A673 (cell line): ENCODE results near the gene OR51A7. TPM values are rescaled to one million over a fixed set of nuclear protein-coding genes. Genes with fewer than 3 reads are reported as not detected.

Experiments
- BruUV-seq: library from RNA; stranded (reverse); fragments of 400-500 nt; replicated peaks from 2 replicates; lab custom pipeline; 2021; lab: Mats Ljungman, UMichigan
- CTCF ChIA-PET: fragments of 300-600 bp; sonication (Branson Sonifier 250); formaldehyde crosslinking; loops from one replicate; lab custom pipeline; 2022; ENCODE audit warnings: antibody characterized with exemption; lab: Charles Lee
- POLR2A ChIA-PET: fragments of 300-600 bp; sonication (Branson Sonifier 250); formaldehyde crosslinking; loops from one replicate; lab custom pipeline; 2022; ENCODE audit warnings: antibody characterized with exemption; ENCODE audit not compliant: low non-redundant PET; lab: Charles Lee
- DNase-seq: peaks from one replicate; pipeline ENCODE4 v3.0.0-alpha.2; 2015; ENCODE audit warnings: low spot score
- H3K27ac ChIP-seq: fragments of 200-600 bp; sonication (generic); 2 replicates; pipeline ENCODE4 v1.5.1; 2016; ENCODE audit warnings: mixed run types, low read depth, mild to moderate bottlenecking, mixed read lengths, antibody characterized with exemption, low read length; ENCODE audit not compliant: poor library complexity, severe bottlenecking
- H3K27me3 ChIP-seq: fragments of 200-600 bp; sonication (generic); replicated peaks from 2 replicates; pipeline ENCODE4 v1.6.1; 2017; ENCODE audit warnings: mixed run types, low read depth, mild to moderate bottlenecking, mixed read lengths, antibody characterized with exemption, low read length; ENCODE audit not compliant: insufficient read depth, poor library complexity
- H3K36me3 ChIP-seq: fragments of 200-600 bp; sonication (generic); 2 replicates; pipeline ENCODE4 v1.6.1; 2016; ENCODE audit warnings: mixed run types, mild to moderate bottlenecking, mixed read lengths, antibody characterized with exemption, low read length; ENCODE audit not compliant: insufficient read depth, poor library complexity, severe bottlenecking
- H3K4me1 ChIP-seq: fragments of 200-600 bp; sonication (generic); 2 replicates; pipeline ENCODE4 v1.6.1; 2017; ENCODE audit warnings: mixed run types, mild to moderate bottlenecking, mixed read lengths, antibody characterized with exemption, low read length; ENCODE audit not compliant: insufficient read depth, poor library complexity, severe bottlenecking
- H3K4me3 ChIP-seq: fragments of 200-600 bp; sonication (generic); 2 replicates; pipeline ENCODE4 v1.5.1; 2016; ENCODE audit warnings: low read depth, mixed run types, mild to moderate bottlenecking, mixed read lengths, low read length; ENCODE audit not compliant: poor library complexity, severe bottlenecking
- H3K9me3 ChIP-seq: fragments of 200-600 bp; sonication (generic); 2 replicates; pipeline ENCODE4 v1.6.1; 2016; ENCODE audit warnings: mixed run types, low read depth, mild to moderate bottlenecking, mixed read lengths, antibody characterized with exemption, low read length; ENCODE audit not compliant: poor library complexity, severe bottlenecking
- EZH2 ChIP-seq: fragments of 200-600 bp; sonication (generic); IDR thresholded peaks from 2 replicates; pipeline ENCODE4 v1.6.1; 2017; ENCODE audit warnings: borderline replicate concordance, low read depth, mild to moderate bottlenecking, mixed read lengths, antibody characterized with exemption, low read length; ENCODE audit not compliant: poor library complexity, severe bottlenecking
- intact Hi-C: fragments of 100-400 bp; cut with micrococcal nuclease; formaldehyde crosslinking; loops from one replicate; pipeline ENCODE4 v1.10.0; 2022; ENCODE audit not compliant: unreplicated experiment
- total RNA-seq: library from RNA; stranded (reverse); gene quantifications from 2 replicates; pipeline ENCODE4 v1.2.3, GENCODE V29; 2021
- TF ChIP-seq, protein P1 (sequence below): fragments of 300-800, 200-600 bp; sonication (generic); conservative IDR thresholded peaks from 2 replicates; pipeline ENCODE4 v1.5.1; 2017; ENCODE audit warnings: low read depth, mild to moderate bottlenecking, antibody characterized with exemption, low read length, moderate library complexity, mixed read lengths

OR51A7 gene
- total RNA-seq, 1 experiment from 2014 or later, result not detected

DNA sequence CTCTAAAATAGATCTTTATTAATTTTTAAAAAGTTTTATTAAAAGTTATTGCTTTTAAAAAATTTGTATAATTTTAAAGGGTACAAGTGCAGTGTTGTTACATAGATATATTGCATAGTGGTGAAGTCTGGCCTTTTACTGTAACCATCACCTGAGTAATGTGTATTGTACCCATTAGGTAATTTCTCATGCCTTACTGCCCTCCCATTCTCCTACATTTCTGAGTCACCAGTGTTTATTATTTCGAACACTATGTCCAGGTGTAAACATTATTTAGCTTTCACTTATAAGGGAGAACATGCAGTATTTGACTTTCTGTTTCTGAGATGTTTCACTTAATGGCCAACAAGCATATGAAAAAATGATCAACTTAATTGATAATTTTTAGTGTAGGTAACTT is 18.2 kb downstream of the OR51A7 start:
- Histone ChIP-seq H3K27ac (no peak overlapping the region), H3K4me1 (no peaks in the 10 kb centered on the region), H3K36me3 (no peaks in the 10 kb centered on the region), H3K27me3 (no peaks in the 10 kb centered on the region), H3K9me3 (no peaks in the 10 kb centered on the region), H3K4me3 (no peak overlapping the region)
- CTCF ChIA-PET, result no interaction called here
- intact Hi-C loops, result no loop called here
- BruUV-seq, result no TSS peak
- TF ChIP-seq, protein P1, sequence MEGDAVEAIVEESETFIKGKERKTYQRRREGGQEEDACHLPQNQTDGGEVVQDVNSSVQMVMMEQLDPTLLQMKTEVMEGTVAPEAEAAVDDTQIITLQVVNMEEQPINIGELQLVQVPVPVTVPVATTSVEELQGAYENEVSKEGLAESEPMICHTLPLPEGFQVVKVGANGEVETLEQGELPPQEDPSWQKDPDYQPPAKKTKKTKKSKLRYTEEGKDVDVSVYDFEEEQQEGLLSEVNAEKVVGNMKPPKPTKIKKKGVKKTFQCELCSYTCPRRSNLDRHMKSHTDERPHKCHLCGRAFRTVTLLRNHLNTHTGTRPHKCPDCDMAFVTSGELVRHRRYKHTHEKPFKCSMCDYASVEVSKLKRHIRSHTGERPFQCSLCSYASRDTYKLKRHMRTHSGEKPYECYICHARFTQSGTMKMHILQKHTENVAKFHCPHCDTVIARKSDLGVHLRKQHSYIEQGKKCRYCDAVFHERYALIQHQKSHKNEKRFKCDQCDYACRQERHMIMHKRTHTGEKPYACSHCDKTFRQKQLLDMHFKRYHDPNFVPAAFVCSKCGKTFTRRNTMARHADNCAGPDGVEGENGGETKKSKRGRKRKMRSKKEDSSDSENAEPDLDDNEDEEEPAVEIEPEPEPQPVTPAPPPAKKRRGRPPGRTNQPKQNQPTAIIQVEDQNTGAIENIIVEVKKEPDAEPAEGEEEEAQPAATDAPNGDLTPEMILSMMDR, result no peak
- TF ChIP-seq EZH2, result no peak
- POLR2A ChIA-PET, result no interaction called here
- no peak for DNase-seq

DNA sequence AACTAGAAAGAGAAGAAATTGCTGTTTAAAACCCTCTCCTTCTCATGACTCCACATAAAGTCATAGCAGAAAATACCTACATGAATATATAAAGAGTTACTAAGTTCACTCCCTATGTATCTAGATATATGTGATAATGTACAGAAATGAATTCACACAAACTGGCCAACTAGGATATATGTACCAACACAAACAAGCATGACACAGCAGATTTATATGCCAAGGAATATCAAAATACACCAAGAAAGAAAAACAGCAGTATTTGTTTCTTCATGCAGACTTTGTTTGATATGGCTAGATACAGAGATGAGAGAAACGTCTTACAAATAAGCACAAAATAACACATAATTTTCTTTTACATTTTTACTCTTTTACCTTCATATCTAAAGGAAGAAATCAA is 18.7 kb downstream of the OR51A7 start:
- no peaks in the 10 kb centered on the region for H3K4me1 ChIP-seq
- H3K4me3 ChIP-seq, result no peak overlapping the region
- no peak overlapping the region for H3K27ac ChIP-seq
- POLR2A ChIA-PET, result no interaction called here
- intact Hi-C loops, result no loop called here
- TF ChIP-seq, protein P1, result no peak
- no peak for TF ChIP-seq EZH2
- H3K36me3 ChIP-seq, result no peaks in the 10 kb centered on the region
- no TSS peak for BruUV-seq
- H3K9me3 ChIP-seq, result no peaks in the 10 kb centered on the region
- CTCF ChIA-PET, result no interaction called here
- H3K27me3 ChIP-seq, result no peaks in the 10 kb centered on the region
- DNase-seq, result no peak

DNA sequence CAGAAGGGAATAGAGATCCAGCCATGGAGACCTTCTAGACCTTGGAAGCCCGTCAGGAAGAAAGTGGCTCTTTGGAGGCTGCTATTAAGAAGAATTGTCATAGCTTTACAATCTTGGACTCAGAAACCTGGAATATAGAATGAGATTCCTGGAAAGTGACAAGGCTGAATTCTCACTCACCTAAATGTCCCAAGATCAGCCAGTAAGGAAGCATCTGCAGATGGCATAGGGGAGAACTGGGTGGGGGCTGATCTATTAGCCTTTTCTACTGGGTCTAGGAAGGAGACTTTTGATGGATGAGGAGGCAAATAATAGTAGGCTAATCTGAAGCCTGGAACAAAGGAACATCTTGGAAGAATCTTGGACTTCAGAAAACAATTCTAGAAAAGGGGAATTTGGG is 20.7 kb downstream of the OR51A7 start, which contains the start of gene OR51G1:
TSS of gene OR51G1 (minus strand) at position 101 of the 400 bp plus-strand sequence. CDS start at position 101, 0 bp downstream.
- CTCF ChIA-PET, result no interaction called here
- BruUV-seq, result no TSS peak
- no peak for TF ChIP-seq EZH2
- TF ChIP-seq, protein P1, result no peak
- Histone ChIP-seq H3K4me3 (no peak within 1 kb of the TSS), H3K9me3 (no peaks in the 10 kb centered on the region), H3K4me1 (no peaks in the 10 kb centered on the region), H3K36me3 (no peaks in the 10 kb centered on the region), H3K27me3 (no peaks in the 10 kb centered on the region), H3K27ac (no peak within 1 kb of the TSS)
- intact Hi-C loops, result no loop called here
- POLR2A ChIA-PET, result no interaction called here
- no peak for DNase-seq
